GM06990 (cell line): Measurements from ENCODE around the gene TOLLIP.

Source experiments
- DNase-seq: peaks from one replicate; pipeline ENCODE4 v3.0.0-alpha.2; 2011; ENCODE audit not compliant: insufficient read length; ENCODE audit errors: extremely low read depth
- H3K27me3 ChIP-seq: replicated peaks from 2 replicates; pipeline ENCODE4 v1.6.0; 2011; ENCODE audit warnings: low read length; ENCODE audit not compliant: control insufficient read depth, insufficient read depth
- H3K36me3 ChIP-seq: 2 replicates; pipeline ENCODE4 v1.5.1; 2011; ENCODE audit warnings: low read length; ENCODE audit not compliant: control insufficient read depth, insufficient read depth
- H3K4me3 ChIP-seq: replicated peaks from 2 replicates; pipeline ENCODE4 v1.5.1; 2011; ENCODE audit warnings: low read depth, mild to moderate bottlenecking, control low read depth, low read length
- CTCF ChIP-seq: IDR thresholded peaks from 2 replicates; pipeline ENCODE4 v1.5.1; 2011; ENCODE audit warnings: low read length, control low read depth, mild to moderate bottlenecking, inconsistent platforms; ENCODE audit not compliant: insufficient read depth, poor library complexity, severe bottlenecking

Gene TOLLIP

GRCh38 chr11:1353383-1354124 lies 44.1 kb upstream of the TOLLIP start:
- no peak for TF ChIP-seq CTCF
- Histone ChIP-seq H3K36me3 (no peaks in the 10 kb centered on the region), H3K27me3 (no peaks in the 10 kb centered on the region; the same call in 1 of the 2 replicates), H3K4me3 (no peak overlapping the region)
- no peak for DNase-seq

GRCh38 chr11:1352696-1353382 lies 43.4 kb upstream of the TOLLIP start:
- no peaks in the 10 kb centered on the region for H3K27me3 ChIP-seq
- no peak for DNase-seq
- no peak for TF ChIP-seq CTCF

GRCh38 chr11:1351278-1351937 lies 42.0 kb upstream of the TOLLIP start:
- Histone ChIP-seq H3K4me3 (no peak overlapping the region), H3K36me3 (no peaks in the 10 kb centered on the region), H3K27me3 (no peaks in the 10 kb centered on the region)
- DNase-seq, result no peak
- no peak for TF ChIP-seq CTCF

More at GRCh38 chr11:1352696-1353382, 43.4 kb upstream of the TOLLIP start:
- Histone ChIP-seq H3K36me3 (no peaks in the 10 kb centered on the region), H3K4me3 (no peak overlapping the region)

GRCh38 chr11:1350086-1350725 lies 40.8 kb upstream of the TOLLIP start:
- H3K36me3 ChIP-seq, result no peaks in the 10 kb centered on the region
- DNase-seq, result no peak
- no peak for TF ChIP-seq CTCF
- no peak overlapping the region for H3K4me3 ChIP-seq
- no peaks in the 10 kb centered on the region for H3K27me3 ChIP-seq

GRCh38 chr11:1349327-1350041 lies 40.1 kb upstream of the TOLLIP start:
- TF ChIP-seq CTCF, result no peak
- no peak for DNase-seq
- Histone ChIP-seq H3K4me3 (no peak overlapping the region), H3K27me3 (no peaks in the 10 kb centered on the region), H3K36me3 (no peaks in the 10 kb centered on the region)
